ENCODE data around the gene CCL21. TPM values are rescaled to one million over a fixed set of nuclear protein-coding genes. Genes with fewer than 3 reads are reported as not detected.

Gene CCL21
- polyA plus RNA-seq, 1 donor: 9.2 TPM

- DNase-seq (ENCODE audit: low read depth): no peak
Measured at GRCh38 chr9:34709196-34709978, 549 bp downstream of the CCL21 start.

- no peak for DNase-seq (ENCODE audit: low read depth)
Measured at GRCh38 chr9:34707130-34707529, 2.8 kb downstream of the CCL21 start.

- peak; percentile 60 for DNase-seq (ENCODE audit: low read depth)
Measured at GRCh38 chr9:34701769-34702736, 7.9 kb downstream of the CCL21 start.

- DNase-seq (ENCODE audit: low read depth): no peak
Measured at GRCh38 chr9:34701023-34701768, 8.7 kb downstream of the CCL21 start.

DNA sequence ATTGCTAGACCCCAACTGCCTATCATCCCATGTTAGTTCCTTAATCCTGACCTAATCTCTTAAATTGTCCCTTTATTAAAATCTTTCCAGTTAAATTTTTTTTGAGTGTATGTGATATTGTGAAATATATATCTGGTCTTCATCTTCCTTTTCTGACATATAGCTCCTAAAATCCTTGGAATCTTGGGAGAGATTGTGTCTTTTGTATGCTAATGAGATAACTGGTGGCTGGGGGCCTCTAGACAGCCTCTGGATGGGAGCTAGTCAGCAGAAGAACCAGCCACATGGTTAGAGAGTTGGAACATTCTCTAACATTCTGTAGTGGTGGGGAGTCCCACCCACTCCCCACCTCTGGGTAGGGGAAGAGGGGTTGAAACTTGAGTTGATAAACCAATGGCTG, 15.1 kb downstream of the CCL21 start:
- no peak for DNase-seq (ENCODE audit: low read depth)

DNA sequence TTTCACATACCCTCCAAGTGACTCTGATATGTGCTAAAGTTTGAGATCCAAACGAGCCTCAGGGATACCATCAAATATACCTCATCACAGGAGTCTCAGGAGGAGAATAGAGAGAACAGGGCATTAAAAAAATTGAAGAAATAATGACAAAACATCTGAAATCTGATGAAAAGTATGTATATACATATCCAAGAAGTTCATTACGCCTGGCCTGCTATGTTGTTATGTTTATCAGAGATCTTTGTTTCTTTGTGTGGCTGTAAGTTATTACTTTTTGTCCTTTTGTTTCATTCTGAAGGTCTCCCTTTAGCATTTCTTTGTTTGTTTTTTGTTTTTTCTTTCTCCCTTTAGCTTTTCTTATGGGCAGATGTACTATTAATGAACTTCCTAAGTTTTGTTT, 16.4 kb downstream of the CCL21 start:
- DNase-seq (ENCODE audit: low read depth): no peak

GRCh38 chr9:34691936-34692315, 18.0 kb downstream of the CCL21 start:
- DNase-seq (ENCODE audit: low read depth): no peak

DNA sequence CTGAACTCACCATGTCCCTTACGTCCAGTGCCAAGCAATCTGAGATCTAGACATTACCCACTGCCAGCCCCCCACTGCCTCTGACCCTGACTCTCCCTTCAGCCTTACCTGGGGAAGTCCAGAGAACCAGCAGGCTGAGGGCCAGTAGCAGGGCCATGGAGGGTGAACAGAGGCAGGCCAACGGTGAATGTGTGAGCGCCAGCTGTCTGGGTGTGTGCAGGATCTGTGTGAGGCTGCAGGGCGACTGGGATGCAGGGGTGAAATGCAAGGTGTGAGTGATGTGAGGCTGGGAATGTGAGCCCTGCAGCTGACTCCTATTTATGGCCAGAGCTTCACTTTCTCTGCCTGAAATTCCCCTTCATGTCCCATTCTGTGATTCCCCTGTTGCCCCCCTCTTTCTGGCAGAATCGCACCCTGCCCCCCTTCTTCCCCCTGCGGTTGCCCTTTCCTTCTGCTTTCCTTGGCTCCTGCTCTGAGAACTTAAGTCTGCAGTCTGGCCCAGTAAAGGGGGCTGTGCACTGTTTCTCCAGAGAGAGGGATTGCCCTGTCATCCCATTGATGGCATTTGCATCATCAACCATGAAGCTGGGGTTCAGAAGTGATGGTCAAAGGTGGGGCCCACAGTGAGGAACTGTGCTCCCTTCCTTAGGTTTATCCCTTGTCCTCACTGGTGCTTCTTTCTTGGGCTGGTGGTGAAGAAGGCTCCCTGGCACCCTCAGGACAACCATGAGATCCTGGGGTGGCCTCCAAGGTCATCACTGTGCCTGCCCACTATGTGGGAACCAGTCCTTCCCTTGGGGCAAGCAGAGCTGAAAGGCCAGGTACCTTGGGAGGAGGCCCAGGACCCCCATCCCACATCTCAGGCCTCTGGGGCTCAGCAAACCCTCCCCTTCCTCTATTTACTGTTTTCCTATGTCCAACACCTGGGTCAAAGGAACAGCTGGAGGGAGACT, 18.7 kb downstream of the CCL21 start, which contains the start of gene CCL19:
TSS of gene CCL19 (minus strand) at position 294 of the 953 bp plus-strand sequence. CDS start at position 157, 137 bp downstream.
- no peak for DNase-seq (ENCODE audit: low read depth)

GRCh38 chr9:34689512-34689911, 20.4 kb downstream of the CCL21 start:
- DNase-seq (ENCODE audit: low read depth): no peak

DNA sequence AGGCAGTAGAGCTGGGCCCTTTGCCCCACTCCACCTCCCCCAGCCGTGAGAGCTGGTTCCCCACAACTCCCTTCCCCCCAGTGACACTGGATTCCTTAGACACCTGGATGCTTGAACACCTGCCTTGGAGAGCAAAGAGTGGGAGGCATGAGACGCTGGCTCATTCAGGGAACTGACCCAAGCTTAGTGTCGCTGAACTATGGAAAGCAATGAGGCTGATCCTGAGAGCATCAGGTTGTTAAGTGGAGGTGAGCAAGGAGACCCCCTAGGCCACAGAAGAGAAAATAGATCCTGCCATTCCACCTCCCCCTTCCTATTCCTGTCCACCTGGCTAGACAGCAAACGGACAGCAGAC, 20.8 kb downstream of the CCL21 start:
- no peak for DNase-seq (ENCODE audit: low read depth)

DNA sequence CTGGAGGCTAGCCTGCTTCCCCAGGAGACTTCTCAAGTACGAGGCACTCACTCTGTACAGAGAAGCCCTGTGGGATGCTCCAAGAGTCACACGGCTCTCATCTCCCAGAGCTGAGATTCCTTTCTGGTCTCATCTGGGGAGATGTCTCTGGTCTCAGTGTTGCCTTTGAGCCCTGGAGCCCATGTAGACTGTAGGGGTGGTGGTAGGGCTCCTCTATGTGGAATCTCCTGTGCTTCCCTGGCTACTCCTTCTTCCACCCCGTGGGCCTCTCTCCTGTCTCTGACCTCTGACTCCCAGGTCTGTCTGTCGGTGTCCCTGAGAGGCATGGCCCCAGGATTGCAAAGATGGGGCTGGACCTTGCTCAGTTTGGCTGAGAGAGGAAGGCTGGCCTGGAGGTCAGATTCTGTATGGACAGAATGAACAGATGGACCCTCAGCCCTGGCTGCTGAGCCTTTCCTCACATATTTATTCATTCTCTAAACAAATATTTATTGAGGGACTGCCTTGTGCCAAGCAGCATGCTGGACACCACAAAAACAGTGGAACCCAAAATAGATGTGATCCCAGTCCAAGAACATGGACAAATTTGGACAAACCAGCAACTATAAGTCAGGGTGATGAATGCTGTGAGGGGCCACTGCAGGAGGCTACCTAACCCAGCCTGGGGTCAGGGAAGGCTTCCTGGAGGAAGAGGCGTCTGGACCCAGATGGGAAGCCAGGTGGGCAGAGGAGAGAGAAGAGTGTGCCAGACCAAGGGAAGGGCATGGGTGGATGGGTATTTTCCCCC, 21.4 kb downstream of the CCL21 start:
- no peak for DNase-seq (ENCODE audit: low read depth)

DNA sequence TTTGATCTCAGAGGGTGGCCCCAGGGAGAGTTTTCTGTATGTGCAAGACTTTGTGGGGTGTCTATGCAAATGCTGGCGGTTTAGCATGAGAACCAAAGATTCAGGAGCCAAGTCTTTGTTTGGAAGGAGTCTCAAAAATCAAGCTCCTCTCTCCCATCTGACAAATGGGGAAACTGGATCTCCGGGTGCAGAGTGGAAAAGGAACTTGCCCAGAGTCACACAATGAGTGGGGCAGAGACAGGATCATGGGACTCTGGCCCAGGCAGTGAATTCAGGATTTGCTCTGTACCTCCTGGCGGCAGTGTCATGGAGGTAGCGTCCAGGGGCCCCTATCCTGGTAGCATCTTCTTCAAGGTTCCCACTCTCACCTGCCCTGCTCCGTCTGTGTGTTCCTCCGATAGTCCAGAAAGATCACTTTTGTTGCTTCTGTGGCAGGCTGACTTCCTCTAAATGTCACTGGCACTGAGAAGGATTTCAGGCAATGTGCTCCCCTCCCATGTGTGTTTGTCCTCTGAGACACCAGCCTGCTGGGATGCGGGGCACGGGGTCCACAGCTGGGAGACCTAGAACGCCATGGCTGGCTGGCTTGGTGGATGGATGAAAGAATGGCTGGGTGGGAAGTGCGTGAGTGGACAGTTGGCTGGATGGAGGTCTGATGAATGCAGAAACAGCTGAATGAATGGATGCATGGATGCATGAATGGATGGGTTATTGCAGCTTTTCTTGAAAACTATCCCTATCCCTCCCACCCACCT, 22.5 kb downstream of the CCL21 start:
- no peak for DNase-seq (ENCODE audit: low read depth)

GRCh38 chr9:34686732-34687131, 23.2 kb downstream of the CCL21 start:
- no peak for DNase-seq (ENCODE audit: low read depth)

DNA sequence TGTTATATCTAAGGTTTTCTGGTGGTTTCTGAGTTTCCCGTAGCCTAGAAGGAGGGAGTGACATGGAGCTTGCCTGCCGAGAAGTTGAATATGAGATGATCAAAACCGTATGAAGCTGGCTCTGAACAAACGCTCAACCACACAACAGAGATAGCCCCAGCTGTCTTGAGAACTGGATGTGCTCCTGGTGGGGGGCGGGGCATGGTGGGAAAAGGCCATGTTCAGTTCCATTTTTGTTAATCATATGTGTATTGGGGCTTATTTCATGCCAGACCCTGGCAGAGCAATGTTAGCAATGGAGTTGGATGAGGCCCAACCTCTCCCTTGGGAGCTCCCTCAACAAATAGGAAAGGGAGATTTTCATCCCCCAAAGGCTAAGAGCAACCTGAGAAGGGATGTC, 23.7 kb downstream of the CCL21 start:
- no peak for DNase-seq (ENCODE audit: low read depth)

DNA sequence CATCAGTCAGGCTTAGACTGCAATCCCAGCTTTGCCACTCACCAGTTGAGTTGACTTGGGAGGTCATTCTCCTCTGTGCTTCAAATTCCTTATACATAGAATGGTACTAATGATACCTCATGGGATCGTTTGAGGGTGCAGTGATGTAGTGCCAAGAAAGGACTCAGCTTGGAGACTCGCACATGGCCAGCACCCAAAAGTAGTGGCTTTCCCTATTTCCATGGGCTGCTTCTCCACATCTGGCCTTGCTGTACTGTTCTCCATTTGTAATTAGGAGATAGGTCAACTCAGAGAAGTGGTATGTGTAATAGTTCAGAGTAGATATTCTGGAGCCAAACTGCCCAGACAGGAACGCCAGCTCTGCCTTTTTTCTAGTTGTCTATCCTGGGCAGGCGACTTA, 24.3 kb downstream of the CCL21 start:
- no peak for DNase-seq (ENCODE audit: low read depth)

DNA sequence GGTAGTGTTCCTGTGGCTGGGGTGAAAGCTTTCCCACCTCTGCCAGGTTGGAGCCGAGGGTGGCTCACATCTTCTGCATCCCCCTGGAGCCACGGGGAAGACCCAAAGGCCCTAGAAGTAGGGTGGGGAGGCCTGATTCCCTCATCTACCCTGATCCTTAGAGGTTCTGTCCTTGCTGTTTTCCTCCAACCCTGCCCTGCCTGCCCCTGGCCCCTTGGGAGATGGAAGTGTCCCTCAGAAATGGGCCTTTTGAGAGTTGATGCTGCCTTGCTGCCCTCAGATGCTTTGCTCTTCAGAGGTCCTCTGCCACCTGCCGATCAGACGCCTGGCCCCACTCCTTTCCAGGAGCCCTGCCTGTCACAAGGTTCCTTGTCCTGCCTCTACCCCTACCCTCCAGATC, 25.1 kb downstream of the CCL21 start:
- no peak for DNase-seq (ENCODE audit: low read depth)

- DNase-seq (ENCODE audit: low read depth): no peak
Measured at GRCh38 chr9:34684145-34684544, 25.8 kb downstream of the CCL21 start.

- DNase-seq (ENCODE audit: low read depth): no peak
Measured at GRCh38 chr9:34675869-34676268, 34.1 kb downstream of the CCL21 start.

- no peak for DNase-seq (ENCODE audit: low read depth)
Measured at GRCh38 chr9:34675048-34675714, 34.8 kb downstream of the CCL21 start.

All from forelimb muscle (tissue), 1 donor.